GM06990 (cell line): ENCODE results near the gene PLXNA2.

Experiments used
- DNase-seq: peaks from one replicate; pipeline ENCODE4 v3.0.0-alpha.2; 2011; ENCODE audit not compliant: insufficient read length; ENCODE audit errors: extremely low read depth
- H3K27me3 ChIP-seq: replicated peaks from 2 replicates; pipeline ENCODE4 v1.6.0; 2011; ENCODE audit warnings: low read length; ENCODE audit not compliant: control insufficient read depth, insufficient read depth
- H3K36me3 ChIP-seq: 2 replicates; pipeline ENCODE4 v1.5.1; 2011; ENCODE audit warnings: low read length; ENCODE audit not compliant: control insufficient read depth, insufficient read depth
- H3K4me3 ChIP-seq: replicated peaks from 2 replicates; pipeline ENCODE4 v1.5.1; 2011; ENCODE audit warnings: low read depth, mild to moderate bottlenecking, control low read depth, low read length
- TF ChIP-seq, protein P1 (sequence below): IDR thresholded peaks from 2 replicates; pipeline ENCODE4 v1.5.1; 2011; ENCODE audit warnings: low read length, control low read depth, mild to moderate bottlenecking, inconsistent platforms; ENCODE audit not compliant: insufficient read depth, poor library complexity, severe bottlenecking

The PLXNA2 gene

DNA sequence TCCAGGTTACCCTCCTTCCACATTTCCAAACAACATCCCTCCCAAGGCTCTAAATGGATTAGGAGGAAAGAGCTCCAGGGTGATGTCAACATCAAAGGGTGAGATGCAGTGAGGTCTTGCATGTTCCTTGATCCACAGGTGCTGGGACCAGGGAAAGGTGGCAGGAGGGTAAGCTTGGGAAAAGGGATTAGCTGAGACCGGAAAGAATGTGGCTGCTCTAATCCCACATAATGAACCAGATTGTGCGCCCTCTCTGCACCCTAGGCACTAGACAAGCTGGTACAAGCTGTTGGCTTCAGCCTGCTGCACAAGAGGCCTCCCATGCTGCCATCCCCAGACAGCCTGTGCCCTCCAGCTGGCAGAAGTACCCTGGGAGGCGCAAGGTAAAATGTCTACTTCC, 34.9 kb downstream of the PLXNA2 start:
- H3K4me3 ChIP-seq: no peak overlapping the region
- TF ChIP-seq, protein P1, sequence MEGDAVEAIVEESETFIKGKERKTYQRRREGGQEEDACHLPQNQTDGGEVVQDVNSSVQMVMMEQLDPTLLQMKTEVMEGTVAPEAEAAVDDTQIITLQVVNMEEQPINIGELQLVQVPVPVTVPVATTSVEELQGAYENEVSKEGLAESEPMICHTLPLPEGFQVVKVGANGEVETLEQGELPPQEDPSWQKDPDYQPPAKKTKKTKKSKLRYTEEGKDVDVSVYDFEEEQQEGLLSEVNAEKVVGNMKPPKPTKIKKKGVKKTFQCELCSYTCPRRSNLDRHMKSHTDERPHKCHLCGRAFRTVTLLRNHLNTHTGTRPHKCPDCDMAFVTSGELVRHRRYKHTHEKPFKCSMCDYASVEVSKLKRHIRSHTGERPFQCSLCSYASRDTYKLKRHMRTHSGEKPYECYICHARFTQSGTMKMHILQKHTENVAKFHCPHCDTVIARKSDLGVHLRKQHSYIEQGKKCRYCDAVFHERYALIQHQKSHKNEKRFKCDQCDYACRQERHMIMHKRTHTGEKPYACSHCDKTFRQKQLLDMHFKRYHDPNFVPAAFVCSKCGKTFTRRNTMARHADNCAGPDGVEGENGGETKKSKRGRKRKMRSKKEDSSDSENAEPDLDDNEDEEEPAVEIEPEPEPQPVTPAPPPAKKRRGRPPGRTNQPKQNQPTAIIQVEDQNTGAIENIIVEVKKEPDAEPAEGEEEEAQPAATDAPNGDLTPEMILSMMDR: no peak
- DNase-seq: no peak
- no peaks in the 10 kb centered on the region for H3K27me3 ChIP-seq
- no peaks in the 10 kb centered on the region for H3K36me3 ChIP-seq

- TF ChIP-seq, protein P1: no peak
- H3K4me3 ChIP-seq: no peak overlapping the region
- no peaks in the 10 kb centered on the region for H3K27me3 ChIP-seq
- DNase-seq: no peak
- no peaks in the 10 kb centered on the region for H3K36me3 ChIP-seq
Measured at GRCh38 chr1:208208132-208208487, 36.1 kb downstream of the PLXNA2 start.

DNA sequence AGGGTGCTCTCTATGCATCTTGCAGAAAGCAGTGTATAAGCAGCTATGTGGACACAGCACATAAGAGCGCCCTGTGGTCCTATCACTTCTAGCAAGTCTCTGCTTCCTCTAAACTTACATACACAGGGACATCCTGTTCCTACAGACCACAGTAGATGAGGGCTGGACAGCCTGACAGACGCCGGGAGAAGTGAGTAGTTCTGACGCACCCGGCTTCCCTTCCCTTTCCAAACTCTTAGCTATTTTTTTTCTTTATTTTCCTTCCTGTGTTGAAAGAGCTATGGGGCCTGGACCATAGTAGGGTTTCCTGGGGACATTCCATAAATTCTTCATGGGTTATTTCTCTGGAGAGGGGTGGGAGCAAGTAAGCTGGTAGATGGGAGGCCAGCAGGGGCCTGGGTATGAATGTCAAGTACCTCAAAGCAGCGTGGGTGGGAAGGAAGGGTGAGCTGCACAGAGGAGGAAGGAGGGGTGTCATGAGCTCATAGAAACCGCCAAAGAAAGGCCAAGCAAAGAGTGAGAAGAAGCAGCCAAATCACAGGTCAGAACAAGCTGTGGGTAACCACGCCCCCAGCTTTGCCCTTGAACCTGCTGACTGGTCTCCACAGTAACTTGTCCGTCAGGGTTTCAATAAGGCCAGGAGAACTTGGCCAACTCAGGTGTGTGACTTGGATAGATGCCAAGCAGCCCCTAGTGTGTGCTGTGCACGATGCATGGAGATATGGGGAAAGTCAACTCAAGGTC, 36.6 kb downstream of the PLXNA2 start:
- no peaks in the 10 kb centered on the region for H3K27me3 ChIP-seq
- no peak overlapping the region for H3K4me3 ChIP-seq
- H3K36me3 ChIP-seq: no peaks in the 10 kb centered on the region
- TF ChIP-seq, protein P1: no peak
- no peak for DNase-seq

- Histone ChIP-seq H3K36me3 (no peaks in the 10 kb centered on the region), H3K27me3 (no peaks in the 10 kb centered on the region), H3K4me3 (no peak overlapping the region)
- no peak for DNase-seq
- TF ChIP-seq, protein P1: no peak
Measured at GRCh38 chr1:208206092-208206698, 38.0 kb downstream of the PLXNA2 start.

DNA sequence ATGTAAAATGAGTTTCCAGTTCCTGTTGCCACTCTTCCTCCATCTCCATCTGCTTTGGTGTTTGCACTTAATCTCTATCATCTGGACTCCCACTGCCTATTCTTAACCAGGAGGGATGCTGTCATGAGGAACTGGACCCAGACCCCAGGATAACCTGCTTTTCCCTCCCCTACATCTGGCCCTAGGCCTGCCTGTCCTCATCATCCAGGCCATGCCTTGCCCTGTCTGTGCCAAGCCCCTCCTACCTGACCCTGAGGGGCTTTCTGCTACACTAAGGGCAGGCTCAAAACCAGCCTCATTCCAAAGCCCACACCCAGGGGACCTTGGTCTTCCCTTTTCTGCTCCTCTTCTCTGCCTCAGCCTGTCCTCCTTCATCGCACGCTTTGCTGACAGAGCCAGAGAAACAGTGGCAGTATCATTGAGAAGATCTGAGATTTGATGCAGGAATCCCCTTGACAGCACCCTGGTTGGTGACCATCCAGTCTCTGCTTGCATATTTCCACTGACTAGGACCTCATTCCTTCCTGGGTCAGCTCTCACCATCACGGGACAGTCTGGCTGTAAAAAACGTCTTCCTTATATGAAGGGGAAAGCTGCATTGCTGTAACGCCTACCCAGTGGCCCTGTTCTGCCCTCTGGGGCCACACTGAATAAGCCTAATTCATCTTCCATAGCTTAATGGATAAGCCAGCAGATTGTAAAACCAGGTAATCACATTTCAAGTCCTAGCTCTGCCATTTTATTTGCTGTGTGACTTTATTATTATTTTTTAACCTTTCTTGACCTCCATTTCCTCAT, 38.8 kb downstream of the PLXNA2 start:
- Histone ChIP-seq H3K4me3 (no peak overlapping the region), H3K36me3 (no peaks in the 10 kb centered on the region), H3K27me3 (no peaks in the 10 kb centered on the region)
- DNase-seq: no peak
- TF ChIP-seq, protein P1: no peak
